Endodermal cell (in vitro differentiated cells): ENCODE data around the gene AFF3. TPM values are rescaled to one million over a fixed set of nuclear protein-coding genes. Genes with fewer than 3 reads are reported as not detected.

Source experiments
- DNase-seq: peaks from one replicate; pipeline ENCODE4 v3.0.0-alpha.2; 2017
- H3K27ac ChIP-seq: 2 replicates; pipeline ENCODE4 v1.5.1; 2013; ENCODE audit warnings: mild to moderate bottlenecking, low read depth, low read length, moderate library complexity
- H3K27me3 ChIP-seq: 2 replicates; pipeline ENCODE4 v1.6.1; 2013; ENCODE audit warnings: mild to moderate bottlenecking, low read length, moderate library complexity; ENCODE audit not compliant: insufficient read depth, control insufficient read depth, poor library complexity, severe bottlenecking
- H3K36me3 ChIP-seq: 2 replicates; pipeline ENCODE4 v1.7.0; 2013; ENCODE audit warnings: mild to moderate bottlenecking, low read length, moderate library complexity; ENCODE audit not compliant: control insufficient read depth, insufficient read depth
- H3K4me1 ChIP-seq: one replicate; pipeline ENCODE4 v1.7.0; 2013; ENCODE audit warnings: low read length; ENCODE audit not compliant: control insufficient read depth, insufficient read depth
- H3K4me3 ChIP-seq: 2 replicates; pipeline ENCODE4 v1.5.1; 2013; ENCODE audit warnings: mild to moderate bottlenecking, low read length, moderate library complexity
- H3K9ac ChIP-seq: 2 replicates; pipeline ENCODE4 v1.6.1; 2013; ENCODE audit warnings: mild to moderate bottlenecking, low read length, moderate library complexity; ENCODE audit not compliant: poor library complexity, severe bottlenecking; ENCODE audit errors: extremely low read depth
- H3K9me3 ChIP-seq: 2 replicates; pipeline ENCODE4 v1.6.1; 2013; ENCODE audit warnings: mild to moderate bottlenecking, low read length, moderate library complexity; ENCODE audit not compliant: control insufficient read depth
- H3K27ac Mint-ChIP-seq: 2 replicates; pipeline ENCODE4 v1.8.0; 2020; ENCODE audit warnings: mixed read lengths
- H3K27me3 Mint-ChIP-seq: 2 replicates; pipeline ENCODE4 v1.8.0; 2021; ENCODE audit warnings: mild to moderate bottlenecking, mixed read lengths; ENCODE audit not compliant: insufficient read depth
- H3K36me3 Mint-ChIP-seq: 2 replicates; pipeline ENCODE4 v1.8.0; 2020; ENCODE audit warnings: low read depth, mixed read lengths
- H3K4me1 Mint-ChIP-seq: 2 replicates; pipeline ENCODE4 v1.8.0; 2020; ENCODE audit warnings: mixed read lengths
- H3K4me3 Mint-ChIP-seq: 2 replicates; pipeline ENCODE4 v1.8.0; 2020; ENCODE audit warnings: mild to moderate bottlenecking, moderate library complexity, mixed read lengths
- H3K9me3 Mint-ChIP-seq: 2 replicates; pipeline ENCODE4 v1.8.0; 2020; ENCODE audit warnings: mild to moderate bottlenecking, mixed read lengths
- WGBS, 2 experiments: methylation state at CpG; one replicate each; pipeline versions ENCODE4 v1.1.5 to v1.1.7; 2013; ENCODE audit warnings: missing lambda C conversion rate in 2 of 2, mixed read lengths in 1 of 2; ENCODE audit not compliant: insufficient coverage in 1 of 2, insufficient read length in 1 of 2; 5-methylcytosine and 5-hydroxymethylcytosine counted together
- total RNA-seq, 2 donors: library from RNA; stranded (reverse); fragmentation: NEBNext Ultra II Directional in 1 of 2; extraction: Animal tissue kit (Norgen Biotek cat#: 25700) in 1 of 2; gene quantifications; 2 replicates in 1 of 2; 3 replicates in 1 of 2; pipeline ENCODE4 v1.2.1, GENCODE V29; 2021
- TF ChIP-seq, protein P1 (sequence below): fragments of 200-600 bp; sonication (generic); conservative IDR thresholded peaks from 2 replicates; pipeline ENCODE4 v1.5.0; 2021; ENCODE audit warnings: antibody characterized with exemption, mild to moderate bottlenecking

Gene AFF3
- total RNA-seq, 2 donors from 2014 or later: 0.62 to 0.73 TPM

DNA sequence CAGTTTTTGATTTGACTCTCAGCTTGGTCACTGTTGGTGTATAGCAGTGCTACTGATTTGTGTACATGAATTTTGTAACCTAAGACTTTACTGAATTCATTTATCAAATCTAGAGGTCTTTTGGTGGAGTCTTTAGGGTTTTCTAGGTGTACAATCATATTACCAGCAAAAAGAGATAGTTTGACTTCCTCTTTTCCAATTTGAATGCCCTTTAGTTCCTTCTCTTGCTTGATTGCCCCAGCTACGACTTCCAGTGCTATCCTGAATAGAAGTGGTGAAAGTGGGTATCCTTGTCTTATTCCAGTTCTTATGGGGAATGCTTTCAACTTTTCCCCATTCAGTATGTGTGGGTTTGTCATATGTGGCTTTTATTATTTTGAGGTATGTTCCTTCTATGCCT, 339.7 kb downstream of the AFF3 start:
- no peaks in the 10 kb centered on the region for H3K4me1 ChIP-seq
- no peak overlapping the region for H3K4me3 Mint-ChIP-seq
- H3K4me1 Mint-ChIP-seq: no peaks in the 10 kb centered on the region
- no peaks in the 10 kb centered on the region for H3K27me3 ChIP-seq
- H3K9me3 ChIP-seq: no peaks in the 10 kb centered on the region
- H3K4me3 ChIP-seq: no peak overlapping the region
- DNase-seq: no peak
- H3K27ac ChIP-seq: no peak overlapping the region
- H3K27ac Mint-ChIP-seq: no peak overlapping the region
- TF ChIP-seq, protein P1, sequence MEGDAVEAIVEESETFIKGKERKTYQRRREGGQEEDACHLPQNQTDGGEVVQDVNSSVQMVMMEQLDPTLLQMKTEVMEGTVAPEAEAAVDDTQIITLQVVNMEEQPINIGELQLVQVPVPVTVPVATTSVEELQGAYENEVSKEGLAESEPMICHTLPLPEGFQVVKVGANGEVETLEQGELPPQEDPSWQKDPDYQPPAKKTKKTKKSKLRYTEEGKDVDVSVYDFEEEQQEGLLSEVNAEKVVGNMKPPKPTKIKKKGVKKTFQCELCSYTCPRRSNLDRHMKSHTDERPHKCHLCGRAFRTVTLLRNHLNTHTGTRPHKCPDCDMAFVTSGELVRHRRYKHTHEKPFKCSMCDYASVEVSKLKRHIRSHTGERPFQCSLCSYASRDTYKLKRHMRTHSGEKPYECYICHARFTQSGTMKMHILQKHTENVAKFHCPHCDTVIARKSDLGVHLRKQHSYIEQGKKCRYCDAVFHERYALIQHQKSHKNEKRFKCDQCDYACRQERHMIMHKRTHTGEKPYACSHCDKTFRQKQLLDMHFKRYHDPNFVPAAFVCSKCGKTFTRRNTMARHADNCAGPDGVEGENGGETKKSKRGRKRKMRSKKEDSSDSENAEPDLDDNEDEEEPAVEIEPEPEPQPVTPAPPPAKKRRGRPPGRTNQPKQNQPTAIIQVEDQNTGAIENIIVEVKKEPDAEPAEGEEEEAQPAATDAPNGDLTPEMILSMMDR: no peak
- no peaks in the 10 kb centered on the region for H3K36me3 ChIP-seq
- no peaks in the 10 kb centered on the region for H3K36me3 Mint-ChIP-seq
- 73% methylated on average over 1 of the region's 1 CpG; no CpG with 5 or more reads in 1 of the 2 experiments for WGBS, 2 experiments
- H3K27me3 Mint-ChIP-seq: peaks cover 2% of the 10 kb centered on the region
- H3K9me3 Mint-ChIP-seq: peaks cover 2% of the 10 kb centered on the region
- H3K9ac ChIP-seq: no peak overlapping the region

DNA sequence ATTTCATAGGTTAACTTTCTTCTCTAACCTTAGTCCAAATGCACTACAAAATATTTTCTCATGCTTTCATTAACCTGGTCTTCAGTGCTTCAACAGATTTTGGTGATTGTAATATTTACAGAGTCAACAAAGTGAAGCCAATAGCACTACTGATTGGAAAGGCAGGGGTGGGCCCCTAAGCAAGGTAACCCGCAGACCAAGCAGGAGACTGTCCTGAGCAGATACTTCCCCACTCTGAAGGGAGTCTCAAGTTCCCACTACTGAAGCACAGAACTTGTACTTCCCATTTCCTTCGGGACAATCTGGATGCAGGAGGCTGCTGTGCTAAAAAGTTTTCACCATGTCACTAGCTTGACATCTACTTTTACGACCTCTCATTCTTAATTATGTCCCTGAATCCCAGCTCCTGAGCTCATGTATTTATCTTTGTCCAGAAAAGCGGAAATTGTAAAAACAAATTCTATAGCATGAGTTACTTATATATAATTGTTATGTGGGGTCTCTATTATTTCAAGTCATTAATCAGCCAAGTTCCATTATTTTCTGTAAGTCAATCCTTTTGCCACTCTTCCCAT, 341.0 kb downstream of the AFF3 start:
- no peaks in the 10 kb centered on the region for H3K27me3 Mint-ChIP-seq
- 72 to 100% methylated on average over 2 to 3 of the region's 4 CpGs for WGBS, 2 experiments
- no peak overlapping the region for H3K27ac Mint-ChIP-seq

DNA sequence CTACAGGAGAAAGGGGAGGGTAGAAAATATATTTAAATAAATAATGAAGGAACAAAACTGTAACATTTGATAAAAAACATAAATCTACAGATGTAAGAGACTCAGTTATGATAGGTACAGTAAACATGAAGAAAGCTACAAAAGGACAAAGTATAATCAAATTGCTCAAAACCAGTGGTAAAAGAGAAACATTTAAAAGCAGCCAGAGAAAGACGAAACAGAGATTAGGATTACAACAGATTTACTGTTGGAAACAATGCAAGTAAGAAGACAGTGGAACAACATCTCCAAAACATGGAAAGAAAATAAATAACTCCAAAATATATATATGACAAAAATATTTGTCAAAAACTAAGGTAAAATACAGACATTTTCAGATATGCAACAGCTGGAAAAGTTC, 344.9 kb downstream of the AFF3 start:
- H3K4me3 Mint-ChIP-seq: no peak overlapping the region
- no peak overlapping the region for H3K9ac ChIP-seq
- no peaks in the 10 kb centered on the region for H3K36me3 Mint-ChIP-seq
- no peaks in the 10 kb centered on the region for H3K27me3 Mint-ChIP-seq
- WGBS, 2 experiments: 94% methylated on average over 1 of the region's 1 CpG; no CpG with 5 or more reads in 1 of the 2 experiments
- H3K27me3 ChIP-seq: no peaks in the 10 kb centered on the region
- no peak for DNase-seq
- H3K4me1 Mint-ChIP-seq: no peaks in the 10 kb centered on the region
- TF ChIP-seq, protein P1: no peak
- H3K9me3 Mint-ChIP-seq: peaks cover 16% of the 10 kb centered on the region
- peaks cover 15% of the 10 kb centered on the region for H3K9me3 ChIP-seq
- no peaks in the 10 kb centered on the region for H3K4me1 ChIP-seq
- no peak overlapping the region for H3K4me3 ChIP-seq
- H3K36me3 ChIP-seq: no peaks in the 10 kb centered on the region
- H3K27ac ChIP-seq: no peak overlapping the region
- H3K27ac Mint-ChIP-seq: no peak overlapping the region

More for the DNA sequence above, 341.0 kb downstream of the AFF3 start:
- H3K4me3 ChIP-seq: no peak overlapping the region
- H3K36me3 Mint-ChIP-seq: no peaks in the 10 kb centered on the region
- H3K27ac ChIP-seq: no peak overlapping the region
- peaks cover 13% of the 10 kb centered on the region for H3K9me3 ChIP-seq
- H3K9me3 Mint-ChIP-seq: peaks cover 10% of the 10 kb centered on the region
- no peak for DNase-seq
- no peaks in the 10 kb centered on the region for H3K27me3 ChIP-seq
- H3K4me1 ChIP-seq: no peaks in the 10 kb centered on the region
- H3K36me3 ChIP-seq: no peaks in the 10 kb centered on the region
- no peak overlapping the region for H3K4me3 Mint-ChIP-seq
- no peaks in the 10 kb centered on the region for H3K4me1 Mint-ChIP-seq
- TF ChIP-seq, protein P1: no peak
- no peak overlapping the region for H3K9ac ChIP-seq
